Activated gamma-delta T cell treated with Interleukin-2 at 50 U/mL for 16 hours (primary cell): ENCODE measurements around the gene NELFA.

Experiments
- DNase-seq: peaks from one replicate; pipeline ENCODE4 v3.0.0-alpha.2; 2020

The NELFA gene

DNA sequence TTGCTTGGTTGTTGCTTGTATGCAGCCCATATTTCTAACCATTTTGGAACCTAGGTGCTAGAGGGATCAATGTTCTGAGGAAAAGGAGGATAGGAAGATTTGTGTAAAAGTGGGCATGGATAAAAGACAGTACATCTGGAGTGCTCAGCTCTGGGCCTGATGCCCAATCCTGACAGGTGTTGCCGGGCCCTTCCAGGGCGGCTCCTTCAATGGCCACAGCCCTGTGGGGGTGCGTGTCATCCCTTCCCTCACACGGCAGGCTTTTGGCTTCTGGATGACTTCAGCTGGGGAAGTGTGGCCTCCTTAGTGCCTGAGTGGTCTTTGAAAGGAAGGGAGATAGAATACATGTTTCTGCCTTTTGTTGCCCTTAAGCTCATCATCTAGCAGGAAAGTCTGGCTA, 47.2 kb downstream of the NELFA start:
- DNase-seq = no peak

DNA sequence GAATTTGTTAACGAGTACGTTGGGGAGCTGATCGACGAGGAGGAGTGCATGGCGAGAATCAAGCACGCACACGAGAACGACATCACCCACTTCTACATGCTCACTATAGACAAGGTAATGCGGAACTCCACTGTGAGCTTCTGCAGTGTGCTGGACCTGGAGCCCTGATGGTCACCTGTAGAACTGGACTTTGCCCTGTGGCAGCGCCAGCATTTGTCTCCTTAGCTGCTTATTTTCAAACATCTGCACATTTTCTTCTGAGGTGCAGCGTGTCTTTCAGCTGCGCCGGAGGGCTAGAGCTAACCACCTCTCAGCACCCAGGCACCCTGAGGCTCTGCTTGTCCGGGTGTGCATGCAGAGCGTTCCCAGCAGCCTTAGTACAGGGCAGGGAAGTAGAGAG, 47.7 kb downstream of the NELFA start:
- no peak for DNase-seq

DNA sequence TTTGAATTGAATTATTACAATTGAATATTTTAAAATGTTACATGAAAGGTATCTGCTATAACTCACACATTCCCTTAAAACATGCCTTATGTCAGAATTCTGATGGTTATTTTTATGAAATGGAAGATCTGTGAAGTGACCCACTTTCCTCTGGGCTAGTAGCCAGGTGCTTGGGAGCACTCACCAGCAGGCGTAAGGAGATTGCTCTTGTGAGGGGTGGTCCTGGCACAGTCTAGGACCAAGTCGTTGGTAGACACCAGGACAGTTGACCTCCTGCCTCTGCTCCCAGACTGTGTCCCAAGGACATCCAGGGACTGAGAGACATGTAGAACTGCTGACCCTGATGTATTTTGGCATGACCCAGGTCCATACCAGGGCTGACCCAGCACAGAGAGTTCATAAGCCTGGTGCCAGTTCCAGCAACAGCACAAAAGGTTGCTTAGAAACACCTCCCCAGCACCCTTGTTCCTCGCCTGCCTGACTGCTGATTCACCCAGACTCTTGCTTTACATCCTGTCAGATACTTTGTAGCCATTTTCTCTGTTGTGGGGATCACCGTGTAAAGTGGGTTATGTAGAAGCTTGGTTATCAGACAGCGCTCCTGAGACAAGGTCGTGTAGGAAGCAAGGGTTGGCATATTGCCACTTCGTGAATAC, 48.5 kb downstream of the NELFA start:
- no peak for DNase-seq

DNA sequence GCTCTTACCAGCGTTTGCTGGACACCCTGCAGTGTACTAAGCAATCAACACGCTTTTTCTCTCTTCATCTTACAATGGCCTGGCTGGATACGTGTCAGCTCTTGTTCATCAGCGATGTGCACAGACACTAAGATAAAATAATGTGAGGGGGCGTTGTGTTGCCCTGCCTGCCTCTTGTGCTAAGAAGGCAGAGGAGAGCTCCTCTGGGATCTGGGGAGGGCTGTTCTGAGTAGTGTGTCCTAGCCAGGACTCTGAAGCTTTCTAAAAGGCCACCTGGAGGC, 49.7 kb downstream of the NELFA start:
- no peak for DNase-seq

DNA sequence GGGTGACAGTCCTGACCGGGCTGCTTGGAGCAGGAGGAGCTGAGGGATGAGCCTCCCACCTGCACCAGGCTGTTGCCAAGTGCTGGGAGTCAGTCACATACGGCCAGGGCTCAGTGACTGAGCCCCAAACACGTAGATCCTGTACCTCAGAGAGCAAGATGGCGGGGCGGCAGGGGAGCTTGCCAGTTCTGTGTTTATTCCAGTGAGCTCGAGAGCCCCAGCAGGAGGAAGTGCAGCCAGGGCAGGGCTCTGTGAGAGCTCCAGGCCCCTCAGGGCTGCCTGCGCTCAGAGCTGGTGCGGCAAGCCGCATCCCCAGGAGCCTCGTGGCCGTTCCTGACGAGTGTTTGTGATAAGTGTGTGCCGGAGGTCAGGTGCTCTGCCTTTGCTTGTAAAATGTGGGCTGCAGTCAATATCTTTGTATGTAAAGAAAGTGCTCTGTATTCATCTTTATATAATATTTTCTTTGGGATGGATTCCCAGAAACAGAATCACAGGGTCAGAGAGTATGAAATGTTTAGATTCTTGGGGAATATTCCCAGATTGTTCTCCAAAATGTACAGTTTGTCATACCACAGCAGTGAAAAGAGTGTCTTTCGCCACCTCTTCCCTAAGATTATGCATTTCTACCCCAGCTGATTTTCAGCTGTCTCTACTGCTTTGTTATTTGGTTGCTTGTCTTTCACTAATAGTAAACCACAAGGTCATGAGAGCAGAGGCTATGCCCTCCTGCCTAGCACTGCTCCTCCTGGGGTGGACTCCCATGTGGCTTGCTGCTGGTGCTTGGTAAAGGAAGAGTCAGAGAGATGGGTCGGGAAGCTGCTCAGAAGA, 50.3 kb downstream of the NELFA start:
- no peak for DNase-seq

DNA sequence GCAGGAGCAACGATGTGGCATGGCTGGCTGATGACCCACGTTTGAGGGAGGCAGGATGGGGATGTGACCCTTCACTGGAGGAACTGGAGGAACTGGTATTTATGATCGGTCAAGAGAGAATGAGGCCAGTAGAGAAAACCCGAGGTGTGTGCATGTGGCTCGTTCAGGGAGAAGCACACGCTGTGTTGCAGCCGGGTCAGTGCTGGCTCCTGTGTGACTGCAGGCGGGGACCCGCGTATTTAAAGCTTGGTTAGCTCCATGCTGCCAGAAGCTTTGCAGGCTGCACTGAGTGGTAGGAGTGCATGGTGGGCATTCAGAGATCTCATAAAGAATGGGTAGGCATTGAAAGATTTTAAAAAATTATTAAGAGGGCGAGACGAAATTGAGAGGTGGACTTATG, 52.1 kb downstream of the NELFA start:
- DNase-seq = no peak

DNA sequence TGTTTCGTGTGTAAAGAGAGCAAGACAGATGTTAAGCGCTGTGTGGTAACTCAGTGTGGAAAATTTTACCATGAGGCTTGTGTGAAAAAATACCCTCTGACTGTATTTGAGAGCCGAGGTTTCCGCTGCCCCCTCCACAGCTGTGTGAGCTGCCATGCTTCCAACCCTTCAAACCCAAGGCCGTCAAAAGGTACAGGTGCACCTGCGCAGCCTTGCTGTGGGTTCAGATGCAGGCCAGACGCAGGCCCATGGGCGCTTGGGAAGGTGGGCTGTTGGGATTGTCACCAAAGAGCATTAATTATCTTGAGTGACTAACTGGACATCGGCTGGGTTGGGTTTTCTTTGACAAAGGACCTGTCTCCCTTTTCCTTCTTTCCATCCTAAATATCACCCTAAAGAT, 55.4 kb downstream of the NELFA start:
- DNase-seq = no peak

DNA sequence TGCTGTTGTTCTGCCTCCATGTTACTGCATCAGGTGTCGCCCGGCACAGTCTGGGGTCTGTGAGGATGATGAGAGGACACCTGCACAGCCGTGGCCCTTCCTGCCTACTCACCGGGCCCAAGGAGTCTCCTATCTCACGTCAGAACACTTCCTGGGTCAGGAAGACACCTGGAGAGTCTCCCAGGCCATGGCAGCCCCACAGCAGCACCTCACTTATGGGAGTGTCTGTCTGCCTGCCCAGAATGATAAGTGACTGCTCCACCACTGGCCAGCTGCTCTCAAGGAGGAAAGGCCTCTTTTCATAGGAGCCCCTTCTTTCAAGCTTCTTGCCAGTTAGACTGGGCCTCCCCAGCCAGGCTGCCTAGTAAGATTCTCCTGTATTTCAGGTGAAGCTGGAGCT, 56.1 kb downstream of the NELFA start:
- no peak for DNase-seq

DNA sequence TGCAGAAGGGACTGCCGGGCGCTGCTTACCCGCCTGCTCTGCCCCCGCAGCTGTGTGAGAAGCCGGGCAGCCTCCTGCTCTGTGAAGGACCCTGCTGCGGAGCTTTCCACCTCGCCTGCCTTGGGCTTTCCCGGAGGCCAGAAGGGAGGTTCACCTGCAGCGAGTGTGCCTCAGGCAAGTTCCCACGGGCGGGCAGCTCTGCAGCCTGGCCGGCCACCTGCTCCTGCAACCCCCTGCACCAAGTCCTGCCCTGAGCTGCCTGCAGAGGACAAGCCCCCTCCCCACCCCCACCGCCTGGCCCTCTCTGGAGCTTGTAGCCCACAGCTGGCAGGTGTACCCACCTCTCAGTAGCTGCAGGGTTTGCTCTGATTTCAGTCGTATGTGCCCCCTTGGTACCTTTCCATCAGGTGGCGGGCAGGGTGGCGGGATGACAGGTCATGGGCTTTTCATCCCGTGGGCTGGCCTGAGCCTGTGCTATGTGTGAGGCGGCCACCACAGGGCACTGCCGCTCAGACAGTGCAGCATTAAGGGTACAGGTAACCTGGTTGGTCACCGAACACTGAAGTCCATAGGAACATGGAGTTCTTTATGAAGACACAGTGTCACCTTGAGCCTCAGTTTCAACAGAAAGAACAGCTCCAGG, 56.6 kb downstream of the NELFA start:
- DNase-seq = no peak

DNA sequence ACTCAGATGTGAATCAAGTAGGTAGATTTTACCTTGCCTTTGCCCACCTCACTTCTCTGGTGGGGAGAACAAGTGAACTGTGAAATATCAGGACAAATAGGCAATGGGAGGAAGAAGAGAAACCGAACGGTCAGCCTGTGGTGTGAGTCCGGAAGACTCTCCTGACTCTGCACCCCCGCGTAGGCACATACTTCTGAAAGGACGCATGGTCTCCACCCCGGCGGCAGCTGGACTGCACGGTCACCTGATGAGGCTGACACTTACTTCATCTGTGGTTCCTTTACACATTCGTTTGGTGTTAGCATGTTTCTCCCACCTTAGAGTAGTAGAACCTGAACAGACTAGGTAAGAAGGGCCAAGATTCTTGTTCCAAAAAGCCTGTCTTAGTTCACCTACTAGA, 58.4 kb downstream of the NELFA start:
- DNase-seq = no peak

DNA sequence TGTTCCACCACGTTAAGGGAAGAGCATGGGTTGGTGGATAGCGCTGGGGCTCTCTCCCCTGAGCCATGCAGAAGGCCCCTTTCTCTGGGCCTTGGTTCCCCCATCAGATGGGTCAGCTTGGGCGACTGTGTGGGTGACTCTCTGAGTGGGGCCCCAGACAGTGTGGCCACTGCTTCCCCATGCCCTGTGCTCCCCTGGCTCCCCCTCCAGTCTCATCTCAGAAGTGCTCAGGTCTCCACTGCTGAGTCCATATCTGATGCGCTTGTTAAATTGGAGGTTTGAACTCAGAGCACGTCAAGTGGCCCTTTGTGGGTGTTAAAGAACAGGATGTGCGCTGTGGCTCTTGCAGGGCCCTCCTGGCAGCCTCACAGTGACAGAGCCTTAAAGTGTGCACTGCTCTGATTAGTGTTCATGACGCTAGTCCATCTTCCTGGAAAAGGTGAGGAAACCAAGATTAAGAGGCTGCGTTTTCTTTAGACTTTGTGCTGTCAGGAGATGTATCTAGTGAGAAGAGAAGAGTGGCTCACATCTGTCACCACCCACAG, 59.8 kb downstream of the NELFA start:
- DNase-seq = no peak

DNA sequence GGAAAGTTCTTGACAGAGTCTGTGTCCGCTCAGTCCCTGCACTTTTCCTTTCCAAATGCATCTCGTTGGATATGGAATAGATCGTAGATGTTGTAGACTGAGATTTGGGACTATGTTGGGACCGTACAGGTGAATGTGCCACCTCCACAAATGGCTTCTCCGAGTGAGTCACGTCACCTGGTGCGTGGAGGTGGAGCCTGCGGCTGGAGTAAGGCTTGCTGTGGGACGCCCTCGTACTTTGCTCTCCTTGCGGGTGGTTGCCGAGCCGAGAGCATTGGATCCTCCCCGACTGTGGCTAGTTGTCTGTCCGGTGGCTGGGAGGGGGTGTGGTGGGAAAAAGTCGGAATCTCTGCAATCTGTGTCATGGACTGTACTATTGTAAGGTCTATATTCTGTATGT, 60.5 kb downstream of the NELFA start:
- no peak for DNase-seq

DNA sequence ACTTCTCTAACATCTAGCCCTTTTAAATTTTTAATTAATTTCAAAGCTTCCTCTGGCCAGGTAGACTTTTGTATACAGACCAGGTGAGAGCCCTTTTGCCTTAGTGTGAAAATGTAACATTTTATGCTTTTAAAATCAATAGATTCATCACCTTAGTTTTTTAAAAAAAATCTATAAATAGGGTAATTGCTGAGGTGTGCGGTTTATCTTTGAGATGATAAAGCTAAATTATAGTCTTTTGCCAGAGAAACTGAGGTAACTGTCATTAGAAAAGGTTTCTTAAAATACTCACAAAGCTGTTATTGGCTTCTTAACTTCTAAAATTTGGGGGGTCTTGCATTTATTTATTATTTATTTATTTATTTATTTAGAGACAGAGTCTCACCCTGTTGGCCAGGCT, 62.9 kb downstream of the NELFA start:
- no peak for DNase-seq

DNA sequence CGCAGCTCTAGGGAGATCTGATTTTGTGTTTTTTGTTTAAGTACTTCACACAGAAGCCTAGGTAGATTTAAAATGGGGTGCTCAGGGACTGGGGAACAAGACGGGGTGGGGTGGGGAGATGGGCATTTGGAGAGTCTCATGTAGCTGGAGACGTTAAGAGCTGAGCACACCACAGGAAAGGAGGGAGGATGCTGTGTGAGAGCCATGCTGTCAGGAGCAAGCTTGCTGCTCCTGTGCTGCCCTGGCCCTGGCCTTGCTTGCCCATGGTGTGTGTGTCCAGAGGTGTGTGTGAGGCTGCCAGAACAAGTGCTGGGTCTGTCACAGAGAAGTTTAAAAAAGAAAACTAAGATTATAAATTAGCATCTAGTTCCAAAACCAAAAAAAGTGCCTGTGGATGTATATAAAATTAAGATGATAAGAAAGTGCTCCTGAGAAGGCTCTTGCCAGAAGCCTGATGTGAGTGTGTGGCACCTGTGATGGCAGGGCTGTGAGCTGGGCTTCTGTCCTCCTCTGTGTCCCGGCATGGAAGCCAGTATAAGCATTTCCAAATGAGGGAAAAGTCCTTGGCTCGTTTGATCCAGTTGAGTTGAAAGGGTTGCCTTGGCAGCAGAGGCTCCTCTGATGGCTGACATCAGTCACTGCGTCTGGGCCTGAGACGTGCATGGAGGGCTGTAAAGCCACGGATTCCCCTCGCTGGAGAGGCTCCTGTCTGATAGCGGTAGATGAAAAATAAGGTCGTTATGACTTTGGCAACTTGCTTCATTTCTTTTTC, 63.5 kb downstream of the NELFA start:
- DNase-seq = no peak

DNA sequence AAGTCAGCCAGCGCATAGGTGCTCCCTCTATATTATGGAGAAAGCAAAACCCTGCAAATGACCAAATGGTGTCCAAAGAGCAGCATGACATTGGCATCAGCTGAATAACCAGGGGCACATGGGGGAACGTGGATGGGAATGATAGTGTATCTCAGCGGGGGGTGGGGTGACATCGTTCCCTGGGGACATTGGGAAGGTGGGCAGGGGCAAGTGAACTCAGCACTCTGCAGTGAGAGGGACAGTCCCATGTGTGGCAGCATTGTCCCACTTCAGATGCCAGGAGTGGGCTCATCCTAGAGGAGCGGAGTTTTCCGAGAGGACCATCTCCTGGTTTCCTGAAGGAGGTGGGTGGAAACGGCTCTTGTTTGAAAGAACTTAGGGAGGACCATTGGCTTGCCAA, 64.8 kb downstream of the NELFA start:
- DNase-seq = no peak

DNA sequence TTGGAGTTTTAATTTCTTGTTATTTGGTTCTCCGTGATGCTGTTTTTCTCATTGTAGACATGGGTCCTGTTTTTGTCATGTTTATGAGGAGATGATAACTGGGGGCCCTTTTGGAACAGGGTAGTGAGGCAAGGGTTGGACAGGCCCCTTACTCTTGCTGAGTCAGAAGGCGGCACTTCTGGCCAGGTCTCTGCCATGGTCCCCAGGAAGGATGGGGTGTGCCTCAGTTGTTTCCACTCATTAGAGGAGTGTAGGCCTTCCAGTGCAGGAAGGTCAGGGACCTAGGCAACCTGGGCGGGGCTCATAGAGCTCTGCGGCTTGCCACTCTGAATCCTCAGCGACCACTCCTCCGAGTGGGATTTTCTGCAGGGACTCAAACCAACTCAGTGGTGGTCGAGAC, 68.2 kb downstream of the NELFA start:
- no peak for DNase-seq

DNA sequence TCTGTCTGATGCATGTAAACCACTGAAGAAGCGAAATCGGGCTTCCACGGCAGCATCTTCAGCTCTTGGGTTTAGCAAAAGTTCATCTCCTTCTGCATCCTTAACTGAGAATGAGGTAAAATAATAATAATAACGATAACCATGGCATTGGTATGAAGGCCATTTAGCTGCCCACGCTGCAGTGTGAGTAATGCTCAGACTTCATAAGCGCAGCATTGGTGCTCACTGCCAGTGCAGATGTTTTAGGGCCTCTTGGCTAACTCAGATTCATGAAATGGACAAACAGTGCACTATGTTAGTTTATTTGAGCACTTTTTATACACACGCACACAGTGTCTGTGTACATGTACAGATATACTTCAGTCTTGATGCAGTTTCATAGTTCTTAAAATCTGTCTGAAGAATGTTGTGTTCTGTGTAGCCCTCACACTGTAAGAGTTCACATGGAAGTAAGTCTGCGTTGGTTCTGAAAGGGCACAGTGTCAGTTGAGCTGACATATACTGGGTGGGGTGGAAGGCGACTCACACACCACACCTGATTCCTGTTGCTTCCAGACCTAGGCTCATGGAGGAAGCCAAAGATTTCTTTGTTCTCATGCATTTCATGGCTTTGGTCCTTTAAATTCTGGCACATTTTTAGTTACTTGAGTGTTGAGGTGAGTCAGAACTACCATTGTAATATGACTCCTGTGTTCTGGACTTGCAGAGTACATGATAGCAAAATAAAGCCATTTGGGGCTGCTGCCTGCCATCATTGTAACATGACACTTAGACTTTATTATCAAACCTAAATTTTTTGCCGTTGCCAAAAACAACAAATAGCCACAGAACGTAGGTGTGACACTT, 68.9 kb downstream of the NELFA start:
- no peak for DNase-seq

DNA sequence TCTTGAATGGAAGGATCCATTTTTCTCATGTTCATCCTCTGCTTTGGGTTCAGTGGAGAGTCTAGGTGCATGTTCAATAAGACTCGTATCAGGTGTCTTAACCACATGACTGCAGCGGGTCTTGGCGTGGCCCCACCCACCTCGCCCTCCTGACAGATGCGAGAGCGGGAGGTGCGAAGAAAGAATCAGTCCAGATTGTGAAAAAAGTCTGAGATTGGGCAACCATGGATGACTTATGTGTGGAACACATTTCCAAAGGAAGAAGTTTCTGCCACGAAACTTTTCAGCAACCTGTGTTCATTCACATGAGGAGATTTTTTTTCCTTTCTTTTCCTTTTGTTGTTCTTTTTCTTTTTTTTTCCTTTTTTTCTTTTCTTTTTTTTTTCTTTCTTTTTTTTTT, 70.7 kb downstream of the NELFA start:
- no peak for DNase-seq

DNA sequence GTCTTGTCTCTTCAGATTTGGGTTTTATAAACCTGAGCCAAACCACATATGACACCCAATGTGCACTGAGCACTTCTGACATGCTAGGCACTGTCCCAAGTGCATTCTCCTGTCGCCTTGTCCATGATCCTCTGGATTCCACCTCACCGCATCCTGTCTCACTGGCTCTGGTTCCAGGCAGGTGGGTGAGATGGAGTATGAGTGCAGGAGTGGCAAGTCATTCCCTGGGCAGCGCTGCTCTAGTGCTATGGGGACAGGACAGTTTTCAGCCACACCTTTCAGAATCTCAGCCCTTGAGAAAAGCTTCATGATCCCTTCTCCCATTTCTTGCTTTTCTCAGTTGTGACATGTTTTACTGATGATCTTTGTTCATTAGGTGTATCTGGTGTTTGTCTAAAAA, 71.2 kb downstream of the NELFA start:
- DNase-seq = no peak

DNA sequence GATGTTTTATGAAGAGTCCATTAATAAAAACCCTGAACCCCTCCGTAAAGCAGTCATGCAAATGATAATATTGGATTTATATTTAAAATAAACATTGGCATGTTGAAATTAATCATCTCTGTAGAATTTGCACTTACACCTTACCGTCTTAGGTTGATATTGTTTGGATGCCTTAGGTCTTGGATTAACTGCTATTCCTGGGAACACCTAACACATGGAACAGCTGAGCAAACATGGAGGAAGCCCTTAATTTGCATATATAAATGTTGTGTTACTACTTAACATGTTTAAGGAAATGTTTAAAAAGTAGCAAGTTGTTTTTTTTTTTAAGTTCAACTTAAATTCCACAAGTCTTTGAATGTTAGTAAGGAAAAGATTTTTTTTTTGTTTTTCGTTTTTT, 75.1 kb downstream of the NELFA start:
- no peak for DNase-seq

DNA sequence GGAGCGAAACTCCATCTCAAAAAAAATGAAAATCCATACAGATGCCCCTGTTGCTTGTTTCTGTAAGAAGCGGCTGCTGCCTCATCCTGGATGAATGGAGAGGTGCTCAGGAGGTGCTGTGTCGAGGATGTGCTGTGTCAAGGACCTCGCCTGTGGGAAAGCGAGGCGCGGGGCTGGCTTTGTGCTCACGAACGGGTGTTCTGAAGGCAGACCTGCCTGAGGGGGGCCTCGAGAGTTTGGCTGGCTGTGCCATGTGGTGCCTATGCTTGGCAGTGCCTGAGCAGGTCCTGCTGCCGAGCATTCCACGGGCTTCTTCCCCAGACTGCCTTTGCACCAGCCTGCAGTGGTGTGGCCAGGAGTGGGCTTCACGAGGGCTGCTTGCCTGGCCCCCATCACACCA, 76.0 kb downstream of the NELFA start:
- DNase-seq = no peak
